Measurements from ENCODE around the gene RPL19. TPM values are rescaled to one million over a fixed set of nuclear protein-coding genes. Genes with fewer than 3 reads are reported as not detected.

Gene RPL19
- total and polyA plus RNA-seq, 4 donors, result 475 to 999 (median 749) TPM

DNA sequence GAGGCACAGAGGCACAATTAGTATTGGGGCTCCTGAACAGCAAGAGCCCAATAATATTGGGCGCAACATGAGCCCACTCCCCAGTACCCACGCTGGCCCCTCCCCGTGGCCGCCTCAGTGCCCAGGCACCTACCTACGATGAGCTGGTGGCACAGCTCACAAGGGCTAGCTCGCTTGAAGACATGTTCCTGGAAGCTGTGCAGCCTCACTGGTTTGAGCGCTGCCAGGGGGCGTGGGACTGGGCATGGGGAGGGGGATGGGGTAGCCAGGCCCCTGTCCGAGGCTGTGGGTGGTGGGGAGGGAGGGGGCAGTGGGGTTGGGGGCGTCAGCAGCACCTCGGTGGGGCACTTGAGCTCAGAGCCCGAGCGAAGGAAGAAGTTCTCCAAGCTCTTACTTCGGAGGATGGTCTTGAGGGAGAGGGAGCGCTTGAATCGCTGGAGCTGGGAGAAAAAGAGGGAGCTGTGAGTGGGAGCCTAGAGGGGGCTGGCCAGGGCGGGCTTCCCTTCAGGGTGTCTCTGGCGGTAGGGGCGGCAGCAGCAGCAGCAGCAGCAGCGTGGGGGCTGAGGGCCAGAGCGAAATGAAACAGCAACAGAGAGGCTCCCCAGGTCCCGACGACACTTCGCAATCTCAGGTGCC is 17.8 kb downstream of the RPL19 start:
- no peaks in the 10 kb centered on the region for H3K27me3 ChIP-seq (ENCODE audit: control insufficient read depth in 4 of 4, insufficient read depth in 4 of 4, low read length in 3 of 4)
- no peak overlapping the region for H3K9ac ChIP-seq (ENCODE audit: low read depth in 1 of 2, low read length in 2 of 2)
- no peaks in the 10 kb centered on the region for H3K36me3 ChIP-seq (ENCODE audit: control insufficient read depth in 4 of 4, insufficient read depth in 3 of 4, low read depth in 1 of 4, low read length in 3 of 4)
- no peak overlapping the region for H3K4me3 ChIP-seq (ENCODE audit: low read depth in 1 of 3, low read length in 3 of 3)
- no peak for TF ChIP-seq SP1 (IDR thresholded peaks at IDR 0.05)
- TF ChIP-seq, protein P1, sequence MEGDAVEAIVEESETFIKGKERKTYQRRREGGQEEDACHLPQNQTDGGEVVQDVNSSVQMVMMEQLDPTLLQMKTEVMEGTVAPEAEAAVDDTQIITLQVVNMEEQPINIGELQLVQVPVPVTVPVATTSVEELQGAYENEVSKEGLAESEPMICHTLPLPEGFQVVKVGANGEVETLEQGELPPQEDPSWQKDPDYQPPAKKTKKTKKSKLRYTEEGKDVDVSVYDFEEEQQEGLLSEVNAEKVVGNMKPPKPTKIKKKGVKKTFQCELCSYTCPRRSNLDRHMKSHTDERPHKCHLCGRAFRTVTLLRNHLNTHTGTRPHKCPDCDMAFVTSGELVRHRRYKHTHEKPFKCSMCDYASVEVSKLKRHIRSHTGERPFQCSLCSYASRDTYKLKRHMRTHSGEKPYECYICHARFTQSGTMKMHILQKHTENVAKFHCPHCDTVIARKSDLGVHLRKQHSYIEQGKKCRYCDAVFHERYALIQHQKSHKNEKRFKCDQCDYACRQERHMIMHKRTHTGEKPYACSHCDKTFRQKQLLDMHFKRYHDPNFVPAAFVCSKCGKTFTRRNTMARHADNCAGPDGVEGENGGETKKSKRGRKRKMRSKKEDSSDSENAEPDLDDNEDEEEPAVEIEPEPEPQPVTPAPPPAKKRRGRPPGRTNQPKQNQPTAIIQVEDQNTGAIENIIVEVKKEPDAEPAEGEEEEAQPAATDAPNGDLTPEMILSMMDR (IDR thresholded peaks at IDR 0.05; ENCODE audit: low read depth, low read length, missing input control), result no peak
- no peak for TF ChIP-seq TAF1 (conservative IDR thresholded peaks at IDR 0.05)
- no peak for TF ChIP-seq MAX (IDR thresholded peaks at IDR 0.05)
- TF ChIP-seq FOXA2 (IDR thresholded peaks at IDR 0.05), result no peak
- no peak for TF ChIP-seq RXRA (IDR thresholded peaks at IDR 0.05)
- TF ChIP-seq ATF3 (IDR thresholded peaks at IDR 0.05), result no peak
- TF ChIP-seq JUND (IDR thresholded peaks at IDR 0.05), result no peak
- TF ChIP-seq YY1 (IDR thresholded peaks at IDR 0.05), result no peak
- no peak for TF ChIP-seq RAD21 (IDR thresholded peaks at IDR 0.05)
- no peak for TF ChIP-seq FOXA1 (IDR thresholded peaks at IDR 0.05)
- TF ChIP-seq, protein P2, sequence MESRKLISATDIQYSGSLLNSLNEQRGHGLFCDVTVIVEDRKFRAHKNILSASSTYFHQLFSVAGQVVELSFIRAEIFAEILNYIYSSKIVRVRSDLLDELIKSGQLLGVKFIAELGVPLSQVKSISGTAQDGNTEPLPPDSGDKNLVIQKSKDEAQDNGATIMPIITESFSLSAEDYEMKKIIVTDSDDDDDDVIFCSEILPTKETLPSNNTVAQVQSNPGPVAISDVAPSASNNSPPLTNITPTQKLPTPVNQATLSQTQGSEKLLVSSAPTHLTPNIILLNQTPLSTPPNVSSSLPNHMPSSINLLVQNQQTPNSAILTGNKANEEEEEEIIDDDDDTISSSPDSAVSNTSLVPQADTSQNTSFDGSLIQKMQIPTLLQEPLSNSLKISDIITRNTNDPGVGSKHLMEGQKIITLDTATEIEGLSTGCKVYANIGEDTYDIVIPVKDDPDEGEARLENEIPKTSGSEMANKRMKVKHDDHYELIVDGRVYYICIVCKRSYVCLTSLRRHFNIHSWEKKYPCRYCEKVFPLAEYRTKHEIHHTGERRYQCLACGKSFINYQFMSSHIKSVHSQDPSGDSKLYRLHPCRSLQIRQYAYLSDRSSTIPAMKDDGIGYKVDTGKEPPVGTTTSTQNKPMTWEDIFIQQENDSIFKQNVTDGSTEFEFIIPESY (IDR thresholded peaks at IDR 0.05), result no peak
- TF ChIP-seq HNF4A (conservative IDR thresholded peaks at IDR 0.05), result no peak
- TF ChIP-seq, protein P3, sequence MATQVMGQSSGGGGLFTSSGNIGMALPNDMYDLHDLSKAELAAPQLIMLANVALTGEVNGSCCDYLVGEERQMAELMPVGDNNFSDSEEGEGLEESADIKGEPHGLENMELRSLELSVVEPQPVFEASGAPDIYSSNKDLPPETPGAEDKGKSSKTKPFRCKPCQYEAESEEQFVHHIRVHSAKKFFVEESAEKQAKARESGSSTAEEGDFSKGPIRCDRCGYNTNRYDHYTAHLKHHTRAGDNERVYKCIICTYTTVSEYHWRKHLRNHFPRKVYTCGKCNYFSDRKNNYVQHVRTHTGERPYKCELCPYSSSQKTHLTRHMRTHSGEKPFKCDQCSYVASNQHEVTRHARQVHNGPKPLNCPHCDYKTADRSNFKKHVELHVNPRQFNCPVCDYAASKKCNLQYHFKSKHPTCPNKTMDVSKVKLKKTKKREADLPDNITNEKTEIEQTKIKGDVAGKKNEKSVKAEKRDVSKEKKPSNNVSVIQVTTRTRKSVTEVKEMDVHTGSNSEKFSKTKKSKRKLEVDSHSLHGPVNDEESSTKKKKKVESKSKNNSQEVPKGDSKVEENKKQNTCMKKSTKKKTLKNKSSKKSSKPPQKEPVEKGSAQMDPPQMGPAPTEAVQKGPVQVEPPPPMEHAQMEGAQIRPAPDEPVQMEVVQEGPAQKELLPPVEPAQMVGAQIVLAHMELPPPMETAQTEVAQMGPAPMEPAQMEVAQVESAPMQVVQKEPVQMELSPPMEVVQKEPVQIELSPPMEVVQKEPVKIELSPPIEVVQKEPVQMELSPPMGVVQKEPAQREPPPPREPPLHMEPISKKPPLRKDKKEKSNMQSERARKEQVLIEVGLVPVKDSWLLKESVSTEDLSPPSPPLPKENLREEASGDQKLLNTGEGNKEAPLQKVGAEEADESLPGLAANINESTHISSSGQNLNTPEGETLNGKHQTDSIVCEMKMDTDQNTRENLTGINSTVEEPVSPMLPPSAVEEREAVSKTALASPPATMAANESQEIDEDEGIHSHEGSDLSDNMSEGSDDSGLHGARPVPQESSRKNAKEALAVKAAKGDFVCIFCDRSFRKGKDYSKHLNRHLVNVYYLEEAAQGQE (IDR thresholded peaks at IDR 0.05), result no peak
- no peak for TF ChIP-seq HNF4G (IDR thresholded peaks at IDR 0.05)
- no peak overlapping the region for H3K27ac ChIP-seq (ENCODE audit: low read depth in 1 of 2, low read length in 2 of 2)
- H3K9me3 ChIP-seq (ENCODE audit: control insufficient read depth in 4 of 4, low read length in 3 of 4), result no peaks in the 10 kb centered on the region
- 21% methylated on average over 24 of the region's 24 CpGs for WGBS
- no peaks in the 10 kb centered on the region for H3K4me1 ChIP-seq (ENCODE audit: control insufficient read depth in 4 of 4, insufficient read depth in 4 of 4, low read length in 3 of 4)
- DNase-seq (ENCODE audit: low spot score), result no peak

GRCh38 chr17:39218906-39219305 is 18.8 kb downstream of the RPL19 start:
- Histone ChIP-seq H3K9ac (ENCODE audit: low read depth in 1 of 2, low read length in 2 of 2) (no peak overlapping the region), H3K27ac (ENCODE audit: low read depth in 1 of 2, low read length in 2 of 2) (no peak overlapping the region), H3K4me3 (ENCODE audit: low read depth in 1 of 3, low read length in 3 of 3) (no peak overlapping the region), H3K27me3 (ENCODE audit: control insufficient read depth in 4 of 4, insufficient read depth in 4 of 4, low read length in 3 of 4) (no peaks in the 10 kb centered on the region), H3K4me1 (ENCODE audit: control insufficient read depth in 4 of 4, insufficient read depth in 4 of 4, low read length in 3 of 4) (no peaks in the 10 kb centered on the region), H3K36me3 (ENCODE audit: control insufficient read depth in 4 of 4, insufficient read depth in 3 of 4, low read depth in 1 of 4, low read length in 3 of 4) (no peaks in the 10 kb centered on the region), H3K9me3 (ENCODE audit: control insufficient read depth in 4 of 4, low read length in 3 of 4) (no peaks in the 10 kb centered on the region)
- WGBS, result 70% methylated on average over 8 of the region's 8 CpGs
- DNase-seq (ENCODE audit: low spot score), result no peak
- TF ChIP-seq RXRA (IDR thresholded peaks at IDR 0.05) (no peak), FOXA2 (IDR thresholded peaks at IDR 0.05) (no peak), MAX (IDR thresholded peaks at IDR 0.05) (no peak), FOXA1 (IDR thresholded peaks at IDR 0.05) (no peak), NR2F2 (IDR thresholded peaks at IDR 0.05) (no peak), HNF4A (conservative IDR thresholded peaks at IDR 0.05) (no peak), YY1 (IDR thresholded peaks at IDR 0.05) (no peak), EGR1 (IDR thresholded peaks at IDR 0.05; ENCODE audit: low read depth in 2 of 2) (no peak), HNF4G (IDR thresholded peaks at IDR 0.05) (no peak), JUND (IDR thresholded peaks at IDR 0.05) (no peak), TAF1 (conservative IDR thresholded peaks at IDR 0.05) (no peak), RAD21 (IDR thresholded peaks at IDR 0.05) (no peak)
- TF ChIP-seq, protein P3 (IDR thresholded peaks at IDR 0.05), result no peak
- TF ChIP-seq, protein P2 (IDR thresholded peaks at IDR 0.05), result no peak

Data from liver (tissue), 9 donors.